WTC11 (cell line): ENCODE measurements around the gene HRH3. TPM values are rescaled to one million over a fixed set of nuclear protein-coding genes. Genes with fewer than 3 reads are reported as not detected.

ENCODE experiments used
- ATAC-seq: fragments of 200-7000 bp; cut with Tn5 transposase; 2 replicates; pipeline ENCODE4 v1.10.0; 2021; ENCODE audit warnings: mild to moderate bottlenecking, moderate library complexity
- CTCF ChIA-PET: fragments of 300-600 bp; sonication (Branson Sonifier 250); formaldehyde crosslinking; loops from one replicate; lab custom pipeline; 2021; ENCODE audit warnings: antibody characterized with exemption; lab: Charles Lee
- POLR2A ChIA-PET: fragments of 350-600 bp; sonication (Branson Sonifier 250); formaldehyde crosslinking; loops from one replicate; lab custom pipeline; 2021; ENCODE audit warnings: antibody characterized with exemption; lab: Charles Lee
- DNase-seq: peaks from one replicate; pipeline ENCODE4 v3.0.0; 2021; ENCODE audit warnings: low spot score
- H3K27ac Mint-ChIP-seq: 2 replicates; pipeline ENCODE4 v1.8.0; 2021; ENCODE audit warnings: mixed read lengths
- H3K27me3 Mint-ChIP-seq: 2 replicates; pipeline ENCODE4 v1.8.0; 2021; ENCODE audit warnings: low read depth, mild to moderate bottlenecking, moderate library complexity, mixed read lengths
- H3K36me3 Mint-ChIP-seq: 2 replicates; pipeline ENCODE4 v1.8.0; 2021; ENCODE audit warnings: mixed read lengths
- H3K4me1 Mint-ChIP-seq: 2 replicates; pipeline ENCODE4 v1.8.0; 2022; ENCODE audit warnings: mixed read lengths
- H3K4me3 Mint-ChIP-seq: 2 replicates; pipeline ENCODE4 v1.8.0; 2021; ENCODE audit warnings: mild to moderate bottlenecking, moderate library complexity, mixed read lengths
- H3K9me3 Mint-ChIP-seq: 2 replicates; pipeline ENCODE4 v1.8.0; 2021; ENCODE audit warnings: mixed read lengths
- E2F4 ChIP-seq: sonication (generic); formaldehyde crosslinking; IDR thresholded peaks from 2 replicates; pipeline ENCODE4 v1.8.1; 2022; ENCODE audit warnings: low read depth, mild to moderate bottlenecking, moderate library complexity, missing genetic modification reagents, borderline replicate concordance
- FOXJ3 ChIP-seq: sonication (generic); formaldehyde crosslinking; IDR thresholded peaks from 2 replicates; pipeline ENCODE4 v1.9.0; 2021; ENCODE audit warnings: missing genetic modification reagents, mild to moderate bottlenecking, borderline replicate concordance
- HMGA2 ChIP-seq: fragments of 250-450 bp; sonication (Bioruptor Pico); IDR thresholded peaks from 2 replicates; pipeline ENCODE4 v1.4.0; 2021; ENCODE audit warnings: mild to moderate bottlenecking, moderate library complexity
- IRF2 ChIP-seq: sonication (generic); formaldehyde crosslinking; IDR thresholded peaks from 2 replicates; pipeline ENCODE4 v1.8.0; 2022; ENCODE audit warnings: low read depth, missing genetic modification reagents, borderline replicate concordance
- KAT7 ChIP-seq: sonication (generic); formaldehyde crosslinking; IDR thresholded peaks from 2 replicates; pipeline ENCODE4 v1.8.1; 2023; ENCODE audit warnings: missing genetic modification reagents, mild to moderate bottlenecking, borderline replicate concordance
- NFATC4 ChIP-seq: fragments of 250-450 bp; sonication (Bioruptor Pico); IDR thresholded peaks from 2 replicates; pipeline ENCODE4 v1.9.0; 2021; ENCODE audit warnings: mild to moderate bottlenecking
- NFE2L1 ChIP-seq: sonication (generic); formaldehyde crosslinking; IDR thresholded peaks from 2 replicates; pipeline ENCODE4 v1.8.1; 2023; ENCODE audit warnings: missing genetic modification reagents
- NR2C2 ChIP-seq: sonication (generic); formaldehyde crosslinking; IDR thresholded peaks from 2 replicates; pipeline ENCODE4 v1.8.0; 2022; ENCODE audit warnings: mild to moderate bottlenecking, missing genetic modification reagents
- STAT6 ChIP-seq: sonication (generic); formaldehyde crosslinking; conservative IDR thresholded peaks from 2 replicates; pipeline ENCODE4 v1.8.1; 2023; ENCODE audit warnings: mild to moderate bottlenecking, low read depth, missing genetic modification reagents, moderate library complexity
- TCF7 ChIP-seq: sonication (generic); formaldehyde crosslinking; IDR thresholded peaks from 2 replicates; pipeline ENCODE4 v1.8.0; 2022; ENCODE audit warnings: mild to moderate bottlenecking, low read depth, missing genetic modification reagents, moderate library complexity
- ZNF121 ChIP-seq: sonication (generic); formaldehyde crosslinking; IDR thresholded peaks from 2 replicates; pipeline ENCODE4 v1.8.0; 2023; ENCODE audit warnings: missing genetic modification reagents
- ZNF425 ChIP-seq: fragments of 250-450 bp; sonication (Bioruptor Pico); conservative IDR thresholded peaks from 2 replicates; pipeline ENCODE4 v1.9.0; 2021; ENCODE audit warnings: mild to moderate bottlenecking
- total RNA-seq: library from RNA; stranded (reverse); gene quantifications from 3 replicates; pipeline ENCODE4 v1.2.3, GENCODE V29; 2021
- TF ChIP-seq, protein P1 (sequence below): sonication (generic); formaldehyde crosslinking; IDR thresholded peaks from 2 replicates; pipeline ENCODE4 v1.8.1; 2023; ENCODE audit warnings: mild to moderate bottlenecking, missing genetic modification reagents, borderline replicate concordance
- TF ChIP-seq, protein P2 (sequence below): fragments of 200-600 bp; IDR thresholded peaks from 2 replicates; pipeline ENCODE4 v1.8.0; 2022; ENCODE audit warnings: antibody characterized with exemption
- TF ChIP-seq, protein P3 (sequence below): sonication (generic); formaldehyde crosslinking; IDR thresholded peaks from 2 replicates; pipeline ENCODE4 v1.8.1; 2022; ENCODE audit warnings: mild to moderate bottlenecking, moderate library complexity, missing genetic modification reagents
- TF ChIP-seq, protein P4 (sequence below): sonication (generic); formaldehyde crosslinking; IDR thresholded peaks from 2 replicates; pipeline ENCODE4 v1.8.1; 2023; ENCODE audit warnings: mild to moderate bottlenecking, missing genetic modification reagents, moderate library complexity

The HRH3 gene
- total RNA-seq, 1 experiment from 2014 or later, result 3.3 TPM

- ATAC-seq (no peak), DNase-seq (no peak)
- Mint-ChIP-seq H3K9me3 (no peaks in the 10 kb centered on the region), H3K4me3 (no peak overlapping the region)
- TF ChIP-seq NFE2L1 (CRISPR knock-in tag) (no peak), FOXJ3 (CRISPR knock-in tag) (no peak), ZNF425 (CRISPR knock-in tag) (no peak), HMGA2 (no peak), E2F4 (CRISPR knock-in tag) (no peak), NR2C2 (CRISPR knock-in tag) (no peak), KAT7 (CRISPR knock-in tag) (no peak)
- TF ChIP-seq, protein P1, sequence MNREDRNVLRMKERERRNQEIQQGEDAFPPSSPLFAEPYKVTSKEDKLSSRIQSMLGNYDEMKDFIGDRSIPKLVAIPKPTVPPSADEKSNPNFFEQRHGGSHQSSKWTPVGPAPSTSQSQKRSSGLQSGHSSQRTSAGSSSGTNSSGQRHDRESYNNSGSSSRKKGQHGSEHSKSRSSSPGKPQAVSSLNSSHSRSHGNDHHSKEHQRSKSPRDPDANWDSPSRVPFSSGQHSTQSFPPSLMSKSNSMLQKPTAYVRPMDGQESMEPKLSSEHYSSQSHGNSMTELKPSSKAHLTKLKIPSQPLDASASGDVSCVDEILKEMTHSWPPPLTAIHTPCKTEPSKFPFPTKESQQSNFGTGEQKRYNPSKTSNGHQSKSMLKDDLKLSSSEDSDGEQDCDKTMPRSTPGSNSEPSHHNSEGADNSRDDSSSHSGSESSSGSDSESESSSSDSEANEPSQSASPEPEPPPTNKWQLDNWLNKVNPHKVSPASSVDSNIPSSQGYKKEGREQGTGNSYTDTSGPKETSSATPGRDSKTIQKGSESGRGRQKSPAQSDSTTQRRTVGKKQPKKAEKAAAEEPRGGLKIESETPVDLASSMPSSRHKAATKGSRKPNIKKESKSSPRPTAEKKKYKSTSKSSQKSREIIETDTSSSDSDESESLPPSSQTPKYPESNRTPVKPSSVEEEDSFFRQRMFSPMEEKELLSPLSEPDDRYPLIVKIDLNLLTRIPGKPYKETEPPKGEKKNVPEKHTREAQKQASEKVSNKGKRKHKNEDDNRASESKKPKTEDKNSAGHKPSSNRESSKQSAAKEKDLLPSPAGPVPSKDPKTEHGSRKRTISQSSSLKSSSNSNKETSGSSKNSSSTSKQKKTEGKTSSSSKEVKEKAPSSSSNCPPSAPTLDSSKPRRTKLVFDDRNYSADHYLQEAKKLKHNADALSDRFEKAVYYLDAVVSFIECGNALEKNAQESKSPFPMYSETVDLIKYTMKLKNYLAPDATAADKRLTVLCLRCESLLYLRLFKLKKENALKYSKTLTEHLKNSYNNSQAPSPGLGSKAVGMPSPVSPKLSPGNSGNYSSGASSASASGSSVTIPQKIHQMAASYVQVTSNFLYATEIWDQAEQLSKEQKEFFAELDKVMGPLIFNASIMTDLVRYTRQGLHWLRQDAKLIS (CRISPR knock-in tag), result no peak
- TF ChIP-seq, protein P2, sequence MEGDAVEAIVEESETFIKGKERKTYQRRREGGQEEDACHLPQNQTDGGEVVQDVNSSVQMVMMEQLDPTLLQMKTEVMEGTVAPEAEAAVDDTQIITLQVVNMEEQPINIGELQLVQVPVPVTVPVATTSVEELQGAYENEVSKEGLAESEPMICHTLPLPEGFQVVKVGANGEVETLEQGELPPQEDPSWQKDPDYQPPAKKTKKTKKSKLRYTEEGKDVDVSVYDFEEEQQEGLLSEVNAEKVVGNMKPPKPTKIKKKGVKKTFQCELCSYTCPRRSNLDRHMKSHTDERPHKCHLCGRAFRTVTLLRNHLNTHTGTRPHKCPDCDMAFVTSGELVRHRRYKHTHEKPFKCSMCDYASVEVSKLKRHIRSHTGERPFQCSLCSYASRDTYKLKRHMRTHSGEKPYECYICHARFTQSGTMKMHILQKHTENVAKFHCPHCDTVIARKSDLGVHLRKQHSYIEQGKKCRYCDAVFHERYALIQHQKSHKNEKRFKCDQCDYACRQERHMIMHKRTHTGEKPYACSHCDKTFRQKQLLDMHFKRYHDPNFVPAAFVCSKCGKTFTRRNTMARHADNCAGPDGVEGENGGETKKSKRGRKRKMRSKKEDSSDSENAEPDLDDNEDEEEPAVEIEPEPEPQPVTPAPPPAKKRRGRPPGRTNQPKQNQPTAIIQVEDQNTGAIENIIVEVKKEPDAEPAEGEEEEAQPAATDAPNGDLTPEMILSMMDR, result no peak
- TF ChIP-seq, all 79 proteins: peak for 0
- no peaks in the 10 kb centered on the region for H3K36me3 Mint-ChIP-seq
- no peaks in the 10 kb centered on the region; the same call in 1 of the 2 replicates for H3K27me3 Mint-ChIP-seq
- ChIA-PET POLR2A (no interaction called here), CTCF (no interaction called here)
- H3K27ac Mint-ChIP-seq, result peak overlapping the region; percentile 28; the same call in 1 of the 2 replicates
- peaks cover 10% of the 10 kb centered on the region for H3K4me1 Mint-ChIP-seq
Observed at GRCh38 chr20:62186887-62187866, 32.9 kb downstream of the HRH3 start.

DNA sequence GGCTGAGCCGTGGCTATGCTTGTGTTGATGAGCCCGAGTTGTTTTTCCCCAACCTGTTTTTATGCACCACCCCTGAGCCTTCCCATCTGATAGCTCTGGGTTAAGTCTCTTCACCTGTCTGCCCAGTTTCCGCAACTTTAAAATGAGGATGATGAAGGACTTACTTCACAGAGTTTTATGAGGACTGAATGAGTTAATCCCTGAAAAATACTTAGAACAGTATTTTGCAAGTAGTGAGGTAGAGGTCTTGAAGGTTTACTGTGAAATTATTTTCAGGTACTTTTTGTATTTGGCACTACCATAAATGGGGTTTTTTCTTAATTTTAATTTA is 34.0 kb downstream of the HRH3 start:
- ChIA-PET POLR2A (no interaction called here), CTCF (no interaction called here)
- DNase-seq (no peak), ATAC-seq (no peak)
- Mint-ChIP-seq H3K36me3 (no peaks in the 10 kb centered on the region), H3K4me1 (peaks cover 16% of the 10 kb centered on the region), H3K4me3 (no peak overlapping the region), H3K27me3 (no peaks in the 10 kb centered on the region; the same call in 1 of the 2 replicates), H3K9me3 (no peaks in the 10 kb centered on the region), H3K27ac (no peak overlapping the region)
- TF ChIP-seq, protein P3, sequence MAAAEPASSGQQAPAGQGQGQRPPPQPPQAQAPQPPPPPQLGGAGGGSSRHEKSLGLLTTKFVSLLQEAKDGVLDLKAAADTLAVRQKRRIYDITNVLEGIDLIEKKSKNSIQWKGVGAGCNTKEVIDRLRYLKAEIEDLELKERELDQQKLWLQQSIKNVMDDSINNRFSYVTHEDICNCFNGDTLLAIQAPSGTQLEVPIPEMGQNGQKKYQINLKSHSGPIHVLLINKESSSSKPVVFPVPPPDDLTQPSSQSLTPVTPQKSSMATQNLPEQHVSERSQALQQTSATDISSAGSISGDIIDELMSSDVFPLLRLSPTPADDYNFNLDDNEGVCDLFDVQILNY, result no peak
- no peak for TF ChIP-seq E2F4 (CRISPR knock-in tag)
- no peak for TF ChIP-seq ZNF121 (CRISPR knock-in tag)
- TF ChIP-seq, protein P4, sequence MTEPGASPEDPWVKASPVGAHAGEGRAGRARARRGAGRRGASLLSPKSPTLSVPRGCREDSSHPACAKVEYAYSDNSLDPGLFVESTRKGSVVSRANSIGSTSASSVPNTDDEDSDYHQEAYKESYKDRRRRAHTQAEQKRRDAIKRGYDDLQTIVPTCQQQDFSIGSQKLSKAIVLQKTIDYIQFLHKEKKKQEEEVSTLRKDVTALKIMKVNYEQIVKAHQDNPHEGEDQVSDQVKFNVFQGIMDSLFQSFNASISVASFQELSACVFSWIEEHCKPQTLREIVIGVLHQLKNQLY (CRISPR knock-in tag), result no peak
- no peak for TF ChIP-seq STAT6 (CRISPR knock-in tag)
- TF ChIP-seq NFATC4 (CRISPR knock-in tag), result no peak
- TF ChIP-seq TCF7, result no peak
- no peak for TF ChIP-seq IRF2 (CRISPR knock-in tag)
